HS-5 (cell line): ENCODE measurements around the gene RHEBL1.

Experiments
- DNase-seq: peaks from one replicate; pipeline ENCODE4 v3.0.0-alpha.2; 2012; ENCODE audit warnings: low read depth

Gene RHEBL1

DNA sequence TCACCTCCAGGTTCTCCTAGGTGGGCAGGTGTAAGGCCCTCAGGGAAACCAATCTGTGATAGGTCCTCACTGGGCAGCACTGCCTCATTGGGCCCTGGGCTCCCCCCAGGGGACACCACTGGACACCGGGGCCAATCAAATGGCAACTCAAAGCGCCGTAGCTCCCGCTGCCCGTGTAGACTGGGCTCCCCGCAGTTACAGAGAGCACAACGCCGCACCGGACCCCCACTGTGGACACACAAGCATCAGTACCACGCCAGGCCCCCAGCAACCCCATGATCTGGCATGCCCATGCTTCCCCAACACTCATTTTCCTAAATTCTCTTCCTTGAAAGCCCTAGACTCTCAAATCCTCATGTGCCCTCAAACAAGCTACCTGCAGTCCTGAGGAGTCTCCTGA is 15.3 kb downstream of the RHEBL1 start:
- no peak for DNase-seq

- no peak for DNase-seq
Measured at GRCh38 chr12:49054096-49054495, 15.7 kb downstream of the RHEBL1 start.

DNA sequence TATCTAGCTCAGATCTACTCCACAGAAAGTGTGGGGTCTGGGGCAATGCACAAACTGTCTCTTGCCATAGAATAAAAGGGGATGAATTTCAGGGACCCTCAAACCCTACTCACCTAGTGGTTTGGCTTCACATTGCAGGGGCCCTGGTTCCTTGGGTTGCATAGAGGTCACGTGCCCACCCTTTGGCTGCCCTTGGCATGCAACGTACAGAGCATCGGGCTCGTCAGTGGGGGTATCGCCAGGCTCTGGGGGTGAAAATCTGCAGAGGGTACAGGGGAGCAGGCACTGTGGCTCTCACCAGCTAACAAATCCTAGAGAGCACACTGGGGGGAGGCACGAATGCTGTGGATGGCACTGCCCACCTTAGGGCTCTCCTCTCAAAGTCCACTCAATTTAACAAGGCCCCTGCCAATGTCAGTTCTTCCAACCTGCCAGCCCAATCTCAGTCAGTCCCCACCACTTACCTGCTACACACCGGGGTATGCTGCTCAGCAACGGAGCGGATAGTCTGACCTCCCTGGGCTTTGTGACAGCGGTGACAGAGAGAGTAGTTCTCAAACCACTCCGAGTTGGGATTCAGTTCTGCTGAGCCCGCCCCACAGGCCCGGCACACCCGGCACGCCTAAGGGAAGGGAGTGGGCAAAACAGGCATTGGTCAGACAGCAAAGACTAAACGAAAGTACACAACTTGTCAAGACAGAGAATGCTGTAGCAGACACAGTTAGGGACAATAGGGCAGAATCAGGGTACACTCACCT is 17.1 kb downstream of the RHEBL1 start:
- DNase-seq, result no peak

DNA sequence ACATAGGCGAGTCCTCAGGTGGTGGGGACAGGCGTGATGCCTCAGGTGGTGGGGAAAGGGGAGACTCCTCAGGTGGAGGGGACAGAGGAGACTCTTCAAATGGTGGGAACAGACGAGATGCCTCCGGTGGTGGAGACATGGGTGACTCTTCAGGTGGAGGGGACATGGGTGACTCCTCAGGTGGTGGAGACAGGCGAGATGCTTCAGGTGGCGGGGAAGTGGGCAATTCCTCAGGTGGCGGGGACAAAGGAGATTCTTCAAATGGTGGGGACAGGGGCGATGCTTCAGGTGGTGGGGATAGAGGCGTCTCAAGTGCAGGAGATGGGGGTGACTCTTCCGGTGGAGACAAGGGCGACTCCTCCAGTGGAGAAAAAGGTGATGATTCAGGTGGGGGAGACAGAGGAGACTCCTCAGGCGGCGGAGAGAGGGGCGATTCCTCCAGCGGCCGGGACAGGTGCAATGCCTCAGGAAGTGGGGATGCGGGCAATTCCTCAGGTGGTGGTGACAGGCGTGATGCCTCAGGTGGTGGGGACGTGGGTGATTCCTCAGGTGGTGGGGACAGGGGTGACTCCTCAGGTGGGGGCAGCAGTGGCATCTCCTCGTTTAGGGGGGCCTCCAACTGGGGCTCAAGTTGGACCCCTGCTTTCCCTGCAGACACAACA is 17.9 kb downstream of the RHEBL1 start:
- no peak for DNase-seq

DNA sequence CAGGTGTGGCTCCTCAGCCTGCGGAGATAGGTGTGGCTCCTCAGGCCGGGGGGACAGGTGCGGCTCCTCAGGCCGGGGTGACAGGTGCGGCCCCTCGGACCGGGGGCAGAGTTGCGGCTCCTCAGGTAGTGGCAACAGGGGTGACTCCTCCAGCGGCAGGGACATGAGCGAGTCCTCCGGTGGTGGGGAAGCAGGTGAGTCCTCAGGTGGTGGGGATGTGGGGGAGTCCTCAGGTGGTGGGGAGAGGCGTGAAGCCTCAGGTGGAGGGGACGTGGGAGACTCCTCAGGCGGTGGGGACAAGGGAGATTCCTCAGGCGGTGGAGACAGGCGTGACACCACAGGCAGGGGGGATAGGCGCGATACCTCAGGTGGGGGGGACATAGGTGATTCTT is 18.4 kb downstream of the RHEBL1 start:
- no peak for DNase-seq

GRCh38 chr12:49050507-49051372 is 19.0 kb downstream of the RHEBL1 start:
- DNase-seq, result no peak

- DNase-seq, result no peak
Measured at GRCh38 chr12:49049566-49050224, 20.1 kb downstream of the RHEBL1 start.

DNA sequence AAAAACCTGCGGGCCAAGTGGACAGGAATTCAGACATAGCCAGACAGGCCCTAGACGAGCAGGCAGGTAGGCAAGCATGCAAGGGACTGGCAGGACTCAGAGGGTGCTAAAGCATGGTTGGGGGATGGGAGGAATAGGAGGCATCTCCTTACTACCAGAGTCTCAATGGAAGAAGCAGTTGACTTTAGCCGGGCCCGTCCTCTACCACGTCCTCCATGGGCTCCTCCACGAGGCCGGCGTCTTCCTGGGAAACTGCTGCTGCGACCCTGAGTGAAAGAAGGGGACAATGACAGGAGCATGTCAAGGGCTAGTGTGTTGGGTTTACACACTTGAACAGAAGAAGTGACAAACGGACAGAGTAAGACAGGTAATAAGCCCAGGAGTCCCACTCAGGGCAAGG is 20.8 kb downstream of the RHEBL1 start:
- DNase-seq, result no peak

- no peak for DNase-seq
Measured at GRCh38 chr12:49046129-49046895, 23.5 kb downstream of the RHEBL1 start.

DNA sequence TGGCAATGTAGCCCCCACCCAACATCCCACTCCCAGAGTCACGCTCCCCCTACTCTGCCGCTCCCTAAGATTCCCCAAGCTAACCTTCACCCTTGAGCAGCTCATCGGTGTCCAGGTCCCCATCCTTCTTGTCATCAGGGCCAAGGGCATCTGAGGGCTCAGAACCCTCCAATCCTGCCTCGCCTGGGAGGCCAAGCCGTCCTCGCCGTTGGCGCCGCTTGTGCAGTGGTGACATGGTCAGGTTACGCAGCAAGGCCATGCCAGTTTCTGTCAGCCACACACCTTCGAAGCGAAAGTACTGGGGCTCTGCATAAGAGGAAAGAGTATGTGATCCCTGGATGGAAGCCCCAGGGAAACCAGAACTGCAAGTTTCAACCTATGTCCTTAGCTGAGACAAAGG is 25.1 kb downstream of the RHEBL1 start:
- DNase-seq, result no peak

DNA sequence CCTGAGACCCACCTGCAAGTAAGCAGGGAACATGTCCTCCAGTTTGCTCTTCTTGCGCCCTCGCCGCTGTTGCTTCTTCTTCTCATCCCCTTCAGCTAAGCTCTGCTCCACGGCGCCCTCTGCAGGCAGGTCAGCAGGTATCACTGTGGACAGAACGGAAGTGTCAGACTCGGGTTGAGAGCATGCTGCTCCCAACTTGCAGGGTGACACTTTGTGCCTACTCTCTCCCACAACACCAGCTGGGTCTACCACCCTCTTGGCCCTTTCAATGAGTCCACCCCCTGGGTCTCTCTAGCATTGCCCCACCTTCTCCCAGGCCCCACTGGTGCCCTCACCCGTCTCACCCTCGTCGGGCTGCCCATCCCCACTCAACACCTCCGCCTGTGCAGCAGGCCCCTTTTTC is 25.9 kb downstream of the RHEBL1 start:
- no peak for DNase-seq

DNA sequence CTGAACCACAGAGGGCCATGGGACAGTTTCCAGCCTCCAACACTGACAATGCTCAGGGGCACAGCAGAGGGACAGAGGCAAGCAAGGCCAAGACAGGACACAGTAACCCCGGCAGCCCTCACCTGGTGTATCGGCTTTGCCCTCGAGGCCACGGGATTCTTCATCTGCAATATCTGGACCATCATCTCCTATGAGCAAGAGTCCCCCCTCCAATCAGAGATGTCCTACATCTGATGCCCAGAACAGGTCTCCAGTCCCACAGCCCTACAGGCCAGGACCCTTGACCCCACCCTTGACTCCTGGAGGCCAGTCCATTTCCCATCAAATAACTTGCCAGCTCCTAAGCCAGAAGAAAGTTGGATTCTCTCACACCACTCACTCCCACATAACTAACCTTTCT is 26.5 kb downstream of the RHEBL1 start:
- DNase-seq, result no peak

GRCh38 chr12:49041881-49042484 is 27.8 kb downstream of the RHEBL1 start:
- DNase-seq, result no peak

GRCh38 chr12:49041036-49041880 is 28.5 kb downstream of the RHEBL1 start:
- no peak for DNase-seq

DNA sequence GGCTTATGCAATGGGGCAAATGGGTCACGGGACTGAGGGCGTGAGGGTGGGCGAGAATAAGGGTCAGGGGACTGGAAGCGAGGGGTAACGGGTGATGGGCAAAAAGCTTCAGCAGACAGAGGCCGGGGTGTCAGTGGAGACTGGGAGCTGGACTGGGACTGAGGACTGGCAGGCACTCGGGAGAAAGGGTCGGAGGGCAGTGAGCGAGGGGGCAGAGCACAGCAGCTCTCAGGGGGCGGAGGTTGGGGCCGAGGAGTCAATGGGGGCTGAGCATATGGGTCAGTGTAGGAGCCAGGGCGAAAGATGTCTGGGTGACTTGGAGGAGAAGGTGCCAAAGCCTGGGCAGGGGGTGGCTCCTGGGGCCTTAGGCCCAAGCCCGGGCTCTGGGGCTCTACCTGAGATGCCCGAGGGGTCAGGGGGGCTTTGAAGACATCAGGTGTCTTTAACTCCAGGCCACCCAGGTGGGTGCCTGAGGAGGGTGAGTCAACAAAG is 29.4 kb downstream of the RHEBL1 start:
- DNase-seq, result no peak

DNA sequence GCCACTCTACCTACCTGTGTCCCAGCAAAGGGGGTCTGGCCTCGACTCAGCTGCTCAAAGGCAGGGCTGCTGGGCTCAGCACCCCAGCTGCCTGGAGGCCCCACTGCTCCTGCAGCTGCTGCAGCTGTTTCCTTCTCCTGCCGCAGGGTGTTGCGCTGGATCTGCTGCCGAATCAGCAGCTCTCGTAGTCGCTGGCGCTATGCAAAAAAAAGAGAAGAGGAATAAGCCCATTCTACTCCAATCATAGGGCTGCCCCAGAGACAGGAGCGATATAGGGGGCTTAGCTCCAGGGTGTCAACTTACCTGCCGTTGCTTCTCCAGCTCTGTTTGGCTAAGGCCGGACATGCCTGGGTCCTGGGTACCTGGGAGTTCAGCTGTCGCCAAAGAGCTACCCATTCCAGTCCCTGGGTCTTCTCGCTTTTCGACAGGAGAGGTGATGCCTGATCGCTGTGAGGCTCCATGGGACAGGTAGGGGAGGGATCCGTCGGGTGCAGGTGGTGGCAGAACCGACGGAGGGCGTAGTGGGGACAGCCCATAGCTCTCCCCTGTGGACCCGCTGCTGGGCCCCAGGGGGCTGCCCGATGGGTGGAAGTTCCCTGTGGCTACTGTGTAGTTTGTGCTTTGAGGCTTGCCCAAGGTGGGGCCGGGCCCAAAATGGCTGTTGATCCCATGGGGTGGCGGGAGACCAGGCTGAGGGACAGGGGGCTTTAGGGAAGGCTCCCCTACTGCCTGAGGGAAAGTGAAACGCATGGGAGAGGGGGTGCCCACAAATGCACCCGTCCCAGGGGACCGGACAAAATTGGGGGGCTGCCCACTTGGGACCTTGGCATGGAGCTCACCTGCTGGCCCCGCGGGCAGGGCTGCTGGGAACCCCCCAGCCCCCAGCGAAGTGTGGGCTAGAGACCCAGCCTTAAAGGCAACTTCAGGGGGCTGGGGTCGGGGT is 30.1 kb downstream of the RHEBL1 start:
- no peak for DNase-seq

DNA sequence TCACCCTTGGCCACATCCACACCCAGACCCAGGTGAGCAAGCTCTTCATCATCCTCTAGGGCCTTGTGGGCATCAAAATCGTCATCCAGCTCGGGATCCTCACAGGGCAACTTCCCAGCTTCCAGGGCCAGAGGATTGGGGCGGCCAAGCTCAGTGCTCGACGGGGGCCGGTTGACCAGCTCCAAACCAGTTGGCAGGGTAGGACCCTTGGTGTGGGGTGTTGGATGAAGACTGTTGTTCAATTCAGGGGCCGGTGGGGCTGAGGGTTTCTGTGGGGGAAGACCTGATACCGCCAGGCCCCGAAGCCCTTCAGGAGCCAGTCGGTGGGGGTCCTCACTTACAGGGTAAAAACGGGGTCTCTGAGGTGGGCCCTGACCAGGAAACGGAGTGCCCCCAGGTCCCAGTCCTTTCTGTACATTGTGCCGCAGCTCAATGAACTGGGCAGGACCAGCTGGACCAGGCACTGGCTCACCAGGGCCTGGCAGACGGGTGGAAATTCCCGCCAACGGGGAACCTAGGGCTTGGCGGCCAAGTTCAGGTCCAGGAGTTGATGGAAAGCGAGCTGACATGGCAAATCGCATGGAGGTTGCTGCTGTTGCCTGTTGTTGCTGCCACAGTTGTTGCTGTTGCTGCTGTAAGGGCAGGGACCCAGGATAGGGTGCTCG is 31.4 kb downstream of the RHEBL1 start:
- no peak for DNase-seq

GRCh38 chr12:49037947-49038237 is 31.9 kb downstream of the RHEBL1 start:
- DNase-seq, result no peak
